K562 (cell line): ENCODE measurements around the gene PLEKHO1. TPM values are rescaled to one million over a fixed set of nuclear protein-coding genes. Genes with fewer than 3 reads are reported as not detected.
A peak's percentile ranks its signal among the peaks of the same experiment; 100 is the strongest.

Source experiments
- CTCF ChIP-seq, 3 experiments: IDR thresholded peaks in 2 of 3; conservative IDR thresholded peaks in 1 of 3; 2 replicates each; pipeline ENCODE4 v1.5.1; 2011 to 2012; ENCODE audit warnings: low read length in 3 of 3, mild to moderate bottlenecking in 3 of 3, control low read depth in 2 of 3, improper control_type of control experiment in 1 of 3, inconsistent platforms in 1 of 3, low read depth in 1 of 3, mixed read lengths in 1 of 3, moderate library complexity in 1 of 3; ENCODE audit not compliant: insufficient read depth in 2 of 3
- CTCFL ChIP-seq: IDR thresholded peaks from 2 replicates; pipeline ENCODE4 v1.6.1; 2011; ENCODE audit warnings: borderline replicate concordance, low read depth, mild to moderate bottlenecking, moderate library complexity, low read length; ENCODE audit not compliant: insufficient read depth, poor library complexity, severe bottlenecking
- CUX1 ChIP-seq: fragments of 200-800 bp; sonication (Bioruptor generic); IDR thresholded peaks from 2 replicates; pipeline ENCODE4 v1.6.1; 2016; ENCODE audit warnings: missing genetic modification characterization, missing compliant biosample characterization
- ELF4 ChIP-seq: fragments of 450-650 bp; formaldehyde crosslinking; IDR thresholded peaks from 2 replicates; pipeline ENCODE4 v1.4.0; 2022; ENCODE audit warnings: missing genetic modification characterization
- EP300 ChIP-seq: IDR thresholded peaks from 2 replicates; pipeline ENCODE4 v1.6.1; 2012; ENCODE audit warnings: low read length, improper control_type of control experiment
- KLF6 ChIP-seq: fragments of 250-450 bp; sonication (Bioruptor Pico); IDR thresholded peaks from 2 replicates; pipeline ENCODE4 v1.4.0; 2020; ENCODE audit warnings: mild to moderate bottlenecking, moderate library complexity, borderline replicate concordance
- RREB1 ChIP-seq: fragments of 250-450 bp; sonication (Bioruptor Pico); IDR thresholded peaks from 2 replicates; pipeline ENCODE4 v1.4.0; 2020
- ZNF551 ChIP-seq: fragments of 250-450 bp; sonication (Bioruptor Pico); IDR thresholded peaks from 2 replicates; pipeline ENCODE4 v1.5.0; 2021; ENCODE audit warnings: mild to moderate bottlenecking, moderate library complexity
- ZNF589 ChIP-seq: fragments of 200-800 bp; sonication (Bioruptor generic); IDR thresholded peaks from 2 replicates; pipeline ENCODE4 v1.6.1; 2016; ENCODE audit warnings: low read depth, missing genetic modification characterization, missing compliant biosample characterization
- ZNF785 ChIP-seq: fragments of 250-450 bp; sonication (Bioruptor Pico); IDR thresholded peaks from 2 replicates; pipeline ENCODE4 v1.4.0; 2020; ENCODE audit warnings: mild to moderate bottlenecking
- polyA plus RNA-seq, 8 experiments: library from polyadenylated mRNA; depleted of rRNA in 4 of 8; stranded (reverse) in 5 of 8; unstranded in 3 of 8; fragments of >200 nt; fragmentation: Nextera tagmentation in 2 of 8; fragmentation: Illumina TruSeq in 1 of 8; extraction: Ambion mirVana in 2 of 8; extraction: Trizol in 1 of 8; gene quantifications; 2 replicates each; pipeline versions ENCODE4 v1.2.1 to v1.2.3, GENCODE V29; 2011 to 2014; ENCODE audit warnings: inconsistent platforms in 1 of 8, missing spikeins in 1 of 8
- total RNA-seq, 7 experiments: library from RNA; depleted of rRNA in 6 of 7; stranded (reverse); fragments of >200 nt in 6 of 7; fragmentation: Illumina TruSeq in 2 of 7; extraction: Trizol in 2 of 7; gene quantifications; 2 replicates each; pipeline versions ENCODE4 v1.2.1 to v1.2.3, GENCODE V29; 2011 to 2021; ENCODE audit warnings: low replicate concordance in 1 of 7

PLEKHO1 gene
- total and polyA plus RNA-seq, 9 of the 15 experiments (the other 6 are each of a cell fraction or from before 2014, with no cell fraction given): 0.39 to 16.2 (median 9.6) TPM

GRCh38 chr1:150161747-150162581 is 12.2 kb downstream of the PLEKHO1 start (continued):
- TF ChIP-seq CTCFL: peak; percentile 43
- TF ChIP-seq ZNF551 (CRISPR knock-in tag): no peak
- no peak for TF ChIP-seq EP300
- 0 out of 2 replicates have a peak, but pooled peaks have one; percentile 40 for TF ChIP-seq CUX1 (CRISPR knock-in tag)
- no peak for TF ChIP-seq KLF6
- no peak for TF ChIP-seq ZNF589 (CRISPR knock-in tag)
- TF ChIP-seq RREB1 (CRISPR knock-in tag): no peak
- no peak for TF ChIP-seq ZNF785 (CRISPR knock-in tag)
- peak; percentile 12; the same call in 1 of the 2 replicates for TF ChIP-seq ELF4 (CRISPR knock-in tag)
- 0 out of 6 replicates have a peak, but pooled peaks of 2 of the 3 experiments have one; percentile 4 to 11 for TF ChIP-seq CTCF (IDR thresholded peaks at IDR 0.05 in 2 of 3, conservative IDR thresholded peaks at IDR 0.05 in 1 of 3; ENCODE audit: insufficient read depth in 2 of 3, low read depth in 1 of 3, low read length in 3 of 3)
